Activated naive CD8-positive, alpha-beta T cell (primary cell): ENCODE measurements around the gene ERICH6.
A peak's percentile ranks its signal among the peaks of the same experiment; 100 is the strongest.

Experiments
- H3K27ac Mint-ChIP-seq: one replicate; pipeline ENCODE4 v1.8.0; 2021; ENCODE audit warnings: mixed read lengths
- H3K27me3 Mint-ChIP-seq: one replicate; pipeline ENCODE4 v1.8.0; 2021; ENCODE audit warnings: mixed read lengths
- H3K36me3 Mint-ChIP-seq: one replicate; pipeline ENCODE4 v1.8.0; 2021; ENCODE audit warnings: mixed read lengths
- H3K4me1 Mint-ChIP-seq: one replicate; pipeline ENCODE4 v1.8.0; 2021; ENCODE audit warnings: low read depth, mixed read lengths
- H3K4me3 Mint-ChIP-seq: one replicate; pipeline ENCODE4 v1.8.0; 2021; ENCODE audit warnings: mild to moderate bottlenecking, mixed read lengths
- H3K9me3 Mint-ChIP-seq: one replicate; pipeline ENCODE4 v1.8.0; 2021; ENCODE audit warnings: low read depth, mixed read lengths

Gene ERICH6

GRCh38 chr3:150725548-150725947 is 21.8 kb upstream of the ERICH6 start:
- H3K4me3 Mint-ChIP-seq = no peak overlapping the region
- H3K9me3 Mint-ChIP-seq = no peaks in the 10 kb centered on the region
- H3K27ac Mint-ChIP-seq = no peak overlapping the region

GRCh38 chr3:150723946-150724345 is 20.2 kb upstream of the ERICH6 start:
- H3K27ac Mint-ChIP-seq = no peak overlapping the region
- H3K27me3 Mint-ChIP-seq = no peaks in the 10 kb centered on the region
- H3K9me3 Mint-ChIP-seq = no peaks in the 10 kb centered on the region
- H3K36me3 Mint-ChIP-seq = peaks cover 5% of the 10 kb centered on the region
- peaks cover 28% of the 10 kb centered on the region for H3K4me1 Mint-ChIP-seq
- H3K4me3 Mint-ChIP-seq = no peak overlapping the region

More at GRCh38 chr3:150725548-150725947, 21.8 kb upstream of the ERICH6 start:
- peaks cover 25% of the 10 kb centered on the region for H3K4me1 Mint-ChIP-seq
- H3K36me3 Mint-ChIP-seq = no peaks in the 10 kb centered on the region
- no peaks in the 10 kb centered on the region for H3K27me3 Mint-ChIP-seq

- Mint-ChIP-seq H3K9me3 (no peaks in the 10 kb centered on the region), H3K4me1 (peaks cover 28% of the 10 kb centered on the region), H3K4me3 (no peak overlapping the region), H3K27ac (no peak overlapping the region), H3K36me3 (peaks cover 5% of the 10 kb centered on the region), H3K27me3 (no peaks in the 10 kb centered on the region)
Measured at GRCh38 chr3:150722267-150722666, 18.5 kb upstream of the ERICH6 start.

DNA sequence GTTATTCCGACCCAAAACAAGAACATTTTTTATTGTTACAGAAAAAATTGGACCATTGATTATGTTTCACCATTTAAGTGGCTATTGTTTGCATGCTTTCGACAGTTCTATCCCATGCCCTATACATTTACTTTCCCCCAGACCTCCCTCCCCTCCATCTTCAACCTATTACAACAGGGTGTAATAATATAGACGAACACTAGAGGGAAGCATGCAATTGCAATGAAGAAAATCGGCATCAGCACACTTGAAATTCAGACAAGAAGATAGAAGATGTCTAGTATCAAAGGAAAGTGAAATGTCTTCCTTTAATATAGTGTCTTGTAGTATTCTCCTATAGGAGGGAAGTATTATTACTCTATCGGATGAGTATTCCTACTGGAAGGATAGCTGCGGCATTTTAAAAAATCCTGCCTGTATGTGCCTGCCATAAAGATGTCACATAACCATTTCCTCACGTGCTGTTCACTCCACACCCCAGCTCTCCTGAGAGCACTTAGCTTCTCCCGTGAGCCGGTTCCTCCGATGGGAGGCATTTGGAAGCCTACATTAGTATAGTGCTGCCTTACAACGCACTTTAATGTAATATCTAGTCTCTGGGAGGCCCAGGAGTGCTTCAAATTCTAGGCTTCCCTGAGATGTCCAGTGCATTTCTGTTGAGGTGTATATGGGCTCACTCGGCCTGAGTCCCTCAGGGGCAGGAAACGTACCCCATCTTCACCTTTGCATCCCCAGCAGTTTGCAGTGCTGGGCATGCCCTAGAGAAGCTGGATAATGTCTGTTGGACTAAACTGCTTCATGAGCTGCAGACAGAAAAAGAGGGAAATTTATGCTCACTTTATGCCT is 17.8 kb upstream of the ERICH6 start:
- Mint-ChIP-seq H3K4me3 (no peak overlapping the region), H3K27me3 (no peaks in the 10 kb centered on the region), H3K36me3 (peaks cover 5% of the 10 kb centered on the region), H3K4me1 (peaks cover 28% of the 10 kb centered on the region), H3K27ac (no peak overlapping the region), H3K9me3 (no peaks in the 10 kb centered on the region)

DNA sequence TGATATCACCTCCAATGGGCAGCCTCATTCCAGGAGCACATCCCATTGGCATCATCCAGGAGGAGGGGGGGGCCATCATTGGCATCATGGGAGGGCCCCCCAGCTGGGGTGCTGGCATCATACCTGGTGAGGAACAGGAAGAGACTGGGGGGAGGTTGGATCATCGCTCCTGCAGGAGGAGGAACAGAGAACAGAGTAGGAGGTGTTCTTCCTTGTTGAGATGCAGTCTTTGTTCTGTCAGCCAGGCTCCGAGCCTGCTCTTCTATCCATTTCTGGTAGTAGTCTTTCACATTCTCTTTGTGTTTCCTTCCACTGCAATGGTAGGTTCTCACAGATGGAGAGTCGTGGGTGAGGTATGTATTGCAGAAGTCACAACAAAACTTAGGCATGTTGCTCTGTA is 16.7 kb upstream of the ERICH6 start:
- peaks cover 28% of the 10 kb centered on the region for H3K4me1 Mint-ChIP-seq
- no peak overlapping the region for H3K27ac Mint-ChIP-seq
- H3K27me3 Mint-ChIP-seq = no peaks in the 10 kb centered on the region
- H3K9me3 Mint-ChIP-seq = peaks cover under 1% of the 10 kb centered on the region
- peaks cover 7% of the 10 kb centered on the region for H3K36me3 Mint-ChIP-seq
- no peak overlapping the region for H3K4me3 Mint-ChIP-seq

DNA sequence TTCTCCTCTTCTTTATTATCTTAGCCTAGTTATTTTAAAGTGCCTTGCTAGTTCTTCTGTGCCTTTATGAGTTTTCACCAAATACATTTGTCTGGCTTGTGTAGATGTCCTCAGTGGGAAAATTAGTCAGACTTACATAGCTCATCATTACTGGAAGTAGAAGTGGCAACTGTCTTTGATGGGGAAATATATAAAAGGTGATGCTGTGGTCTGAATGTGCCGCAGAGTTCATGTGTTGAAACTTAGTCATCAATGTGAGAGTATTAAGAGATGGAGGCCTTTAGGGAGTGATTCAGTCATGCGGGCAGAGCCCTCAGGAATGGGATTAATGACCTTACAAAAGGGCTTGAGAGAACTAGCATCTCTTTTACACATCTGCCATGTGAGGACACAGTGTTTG is 6.4 kb upstream of the ERICH6 start:
- Mint-ChIP-seq H3K4me1 (peaks cover 12% of the 10 kb centered on the region), H3K27ac (no peak overlapping the region), H3K36me3 (peaks cover 48% of the 10 kb centered on the region), H3K27me3 (no peaks in the 10 kb centered on the region), H3K4me3 (no peak overlapping the region), H3K9me3 (peaks cover 10% of the 10 kb centered on the region)

GRCh38 chr3:150703299-150703755 is 393 bp downstream of the ERICH6 start:
- peak overlapping the region; percentile 80 for H3K27ac Mint-ChIP-seq
- no peaks in the 10 kb centered on the region for H3K9me3 Mint-ChIP-seq
- H3K4me1 Mint-ChIP-seq = peaks cover 30% of the 10 kb centered on the region
- peaks cover 12% of the 10 kb centered on the region for H3K36me3 Mint-ChIP-seq
- H3K27me3 Mint-ChIP-seq = no peaks in the 10 kb centered on the region
- H3K4me3 Mint-ChIP-seq = peak overlapping the region; percentile 94

DNA sequence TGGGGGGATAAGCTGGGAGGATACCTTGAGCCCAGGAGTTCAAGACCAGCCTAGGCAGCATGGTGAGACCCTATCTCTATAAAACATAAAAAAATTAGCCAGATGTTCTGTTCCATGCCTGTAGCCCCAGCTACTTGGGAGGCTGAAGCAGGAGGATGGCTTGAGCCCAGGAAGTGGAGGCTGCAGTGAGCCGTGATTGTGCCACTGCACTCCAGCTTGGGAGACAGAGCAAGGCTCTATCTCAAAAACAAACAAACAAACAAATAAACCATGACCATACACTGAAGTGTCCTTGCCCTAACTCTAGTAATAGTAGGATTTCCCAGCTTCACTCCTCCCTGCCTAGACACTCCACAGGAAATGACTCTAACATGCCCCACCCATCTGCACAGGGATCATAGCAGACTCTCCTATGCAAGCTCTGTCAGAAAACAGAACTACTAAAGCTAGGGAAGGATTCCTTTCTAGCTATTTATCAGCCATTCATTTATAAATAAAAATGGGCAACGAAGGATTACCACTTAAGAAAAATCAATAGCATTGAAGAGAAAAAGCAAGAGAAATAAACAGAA is 4.6 kb downstream of the ERICH6 start:
- Mint-ChIP-seq H3K4me1 (peaks cover 19% of the 10 kb centered on the region), H3K27me3 (no peaks in the 10 kb centered on the region), H3K27ac (no peak overlapping the region), H3K36me3 (no peaks in the 10 kb centered on the region), H3K9me3 (no peaks in the 10 kb centered on the region), H3K4me3 (no peak overlapping the region)

GRCh38 chr3:150697646-150698045 is 6.1 kb downstream of the ERICH6 start:
- Mint-ChIP-seq H3K4me3 (no peak overlapping the region), H3K27ac (no peak overlapping the region), H3K4me1 (peaks cover 9% of the 10 kb centered on the region), H3K36me3 (peaks cover 2% of the 10 kb centered on the region), H3K27me3 (no peaks in the 10 kb centered on the region), H3K9me3 (no peaks in the 10 kb centered on the region)

- H3K4me1 Mint-ChIP-seq = no peaks in the 10 kb centered on the region
- H3K36me3 Mint-ChIP-seq = peaks cover 6% of the 10 kb centered on the region
- H3K9me3 Mint-ChIP-seq = no peaks in the 10 kb centered on the region
- H3K27ac Mint-ChIP-seq = no peak overlapping the region
- no peak overlapping the region for H3K4me3 Mint-ChIP-seq
- H3K27me3 Mint-ChIP-seq = no peaks in the 10 kb centered on the region
Measured at GRCh38 chr3:150691414-150692040, 12.2 kb downstream of the ERICH6 start.

GRCh38 chr3:150687613-150688012 is 16.1 kb downstream of the ERICH6 start:
- H3K4me3 Mint-ChIP-seq = no peak overlapping the region
- peaks cover 4% of the 10 kb centered on the region for H3K36me3 Mint-ChIP-seq
- no peaks in the 10 kb centered on the region for H3K9me3 Mint-ChIP-seq
- H3K4me1 Mint-ChIP-seq = no peaks in the 10 kb centered on the region
- no peak overlapping the region for H3K27ac Mint-ChIP-seq
- no peaks in the 10 kb centered on the region for H3K27me3 Mint-ChIP-seq

DNA sequence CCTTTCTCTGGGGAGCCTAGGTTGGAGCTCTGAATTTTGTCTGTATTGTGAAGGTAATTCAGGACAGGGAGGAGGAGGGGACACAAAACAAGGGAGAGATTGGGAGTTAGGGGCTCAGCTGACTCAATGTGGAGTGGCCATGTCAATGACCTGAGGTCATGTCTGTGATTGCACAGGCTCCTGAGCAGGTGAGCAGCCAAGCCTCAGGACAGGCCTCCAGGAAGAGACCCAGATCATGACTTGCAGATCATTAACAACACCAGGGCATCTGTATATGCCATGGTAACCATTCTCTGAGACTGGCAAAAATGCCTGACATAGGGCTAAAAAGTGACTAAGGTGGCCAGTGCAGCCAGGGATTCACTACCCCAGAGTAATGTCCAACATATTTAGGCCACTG is 20.9 kb downstream of the ERICH6 start:
- no peaks in the 10 kb centered on the region for H3K9me3 Mint-ChIP-seq
- H3K4me3 Mint-ChIP-seq = no peak overlapping the region
- H3K36me3 Mint-ChIP-seq = no peaks in the 10 kb centered on the region
- no peaks in the 10 kb centered on the region for H3K27me3 Mint-ChIP-seq
- no peak overlapping the region for H3K27ac Mint-ChIP-seq
- H3K4me1 Mint-ChIP-seq = peaks cover 14% of the 10 kb centered on the region

DNA sequence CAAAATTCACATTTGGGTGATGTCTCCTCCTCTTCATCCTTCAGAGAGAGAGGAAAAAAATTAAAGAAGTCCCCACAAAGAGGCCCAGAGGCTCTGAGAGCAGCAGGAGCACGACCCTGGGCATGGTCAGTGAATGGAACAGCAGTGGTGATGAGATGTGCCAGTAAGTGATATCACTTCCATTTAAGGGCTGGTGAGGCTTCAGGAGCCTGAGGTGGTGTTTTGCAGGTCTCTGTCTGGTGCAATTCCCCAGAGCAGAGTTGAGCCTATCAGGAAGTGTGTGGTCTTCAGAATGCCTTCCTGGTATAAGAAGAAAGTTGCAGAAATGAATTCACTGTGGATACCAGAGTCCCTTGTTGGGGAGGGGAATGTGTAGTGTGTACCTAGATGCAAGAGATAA is 21.4 kb downstream of the ERICH6 start:
- Mint-ChIP-seq H3K27ac (peak overlapping the region; percentile 19), H3K4me1 (peaks cover 14% of the 10 kb centered on the region), H3K9me3 (no peaks in the 10 kb centered on the region), H3K4me3 (no peak overlapping the region), H3K36me3 (no peaks in the 10 kb centered on the region), H3K27me3 (no peaks in the 10 kb centered on the region)

- Mint-ChIP-seq H3K4me1 (peaks cover 14% of the 10 kb centered on the region), H3K27ac (no peak overlapping the region), H3K9me3 (peaks cover 4% of the 10 kb centered on the region), H3K36me3 (peaks cover 3% of the 10 kb centered on the region), H3K27me3 (no peaks in the 10 kb centered on the region), H3K4me3 (peak overlapping the region; percentile 21)
Measured at GRCh38 chr3:150681057-150681456, 22.7 kb downstream of the ERICH6 start.

- Mint-ChIP-seq H3K9me3 (peaks cover 9% of the 10 kb centered on the region), H3K27ac (peak overlapping the region; percentile 41), H3K27me3 (no peaks in the 10 kb centered on the region), H3K36me3 (peaks cover 7% of the 10 kb centered on the region), H3K4me3 (peak overlapping the region; percentile 21), H3K4me1 (peaks cover 16% of the 10 kb centered on the region)
Measured at GRCh38 chr3:150680562-150680961, 23.2 kb downstream of the ERICH6 start.
